ENCODE data around the gene C17orf107. TPM values are rescaled to one million over a fixed set of nuclear protein-coding genes. Genes with fewer than 3 reads are reported as not detected.

Gene C17orf107
- total and polyA plus RNA-seq, 2 of the 13 experiments (the other 11 are each of a cell fraction or from before 2014, with no cell fraction given) = 0.20 to 0.59 TPM

DNA sequence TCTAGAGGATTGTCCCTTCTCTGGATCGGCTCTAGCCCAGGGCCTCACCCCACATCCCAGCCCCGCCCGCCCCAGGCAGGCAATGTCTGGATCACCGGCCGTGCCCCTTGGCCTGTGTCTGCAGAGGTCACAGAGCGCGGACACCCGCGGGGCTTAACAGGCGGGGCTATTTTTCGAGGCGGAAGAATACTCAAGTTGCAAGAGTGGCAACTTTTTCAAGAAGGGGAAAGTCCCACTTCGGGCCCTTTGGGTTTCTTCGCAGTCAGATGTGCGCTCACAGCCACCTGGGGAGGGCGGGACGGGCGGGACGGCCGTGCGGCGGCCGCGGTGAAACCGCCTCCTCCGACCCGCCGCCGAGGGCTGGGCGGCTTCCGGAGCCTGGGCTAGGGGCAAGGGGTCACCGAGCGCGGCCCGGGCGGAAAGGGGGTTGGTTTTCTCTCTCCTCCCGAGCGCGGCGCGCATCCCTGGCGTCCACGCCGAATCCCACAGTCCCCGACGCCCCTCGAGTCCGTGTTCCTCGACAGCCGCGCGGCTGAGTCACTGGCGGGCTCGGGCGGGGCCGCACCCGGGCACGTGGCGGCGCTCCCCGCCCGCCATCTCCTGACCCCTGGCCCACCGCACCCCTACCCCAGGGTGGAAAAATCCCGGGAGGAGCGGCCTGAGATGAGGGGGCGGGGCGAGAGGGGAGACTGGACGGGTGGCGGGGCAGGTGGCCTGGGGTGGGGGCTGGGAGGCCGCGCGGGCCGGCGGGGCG is 50.2 kb downstream of the C17orf107 start (continued):
- TF ChIP-seq SIN3B (IDR thresholded peaks at IDR 0.05; ENCODE audit: low read length) = no peak
- TF ChIP-seq SMAD1 (CRISPR knock-in tag; IDR thresholded peaks at IDR 0.05; ENCODE audit: borderline replicate concordance, low read depth) = peak; percentile 58; the same call in 1 of the 2 replicates
- 0 out of 2 replicates have a peak, but pooled peaks have one; percentile 61 for TF ChIP-seq ZNF709 (CRISPR knock-in tag; IDR thresholded peaks at IDR 0.05)
- TF ChIP-seq NBN (conservative IDR thresholded peaks at IDR 0.05) = no peak
- TF ChIP-seq ZNF687 (CRISPR knock-in tag; IDR thresholded peaks at IDR 0.05) = peak; percentile 88
- TF ChIP-seq SNAI1 (CRISPR knock-in tag; IDR thresholded peaks at IDR 0.05; ENCODE audit: borderline replicate concordance) = no peak; the same call in 1 of the 2 replicates
- TF ChIP-seq ZNF652 (CRISPR knock-in tag; IDR thresholded peaks at IDR 0.05; ENCODE audit: borderline replicate concordance, low read depth) = no peak
- peak; percentile 91 for TF ChIP-seq ZBTB26 (CRISPR knock-in tag; IDR thresholded peaks at IDR 0.05; ENCODE audit: borderline replicate concordance)
- TF ChIP-seq ZNF121 (CRISPR knock-in tag; IDR thresholded peaks at IDR 0.05) = no peak
- no peak for TF ChIP-seq ZFP41 (CRISPR knock-in tag; IDR thresholded peaks at IDR 0.05; ENCODE audit: borderline replicate concordance)
- TF ChIP-seq, protein P1, sequence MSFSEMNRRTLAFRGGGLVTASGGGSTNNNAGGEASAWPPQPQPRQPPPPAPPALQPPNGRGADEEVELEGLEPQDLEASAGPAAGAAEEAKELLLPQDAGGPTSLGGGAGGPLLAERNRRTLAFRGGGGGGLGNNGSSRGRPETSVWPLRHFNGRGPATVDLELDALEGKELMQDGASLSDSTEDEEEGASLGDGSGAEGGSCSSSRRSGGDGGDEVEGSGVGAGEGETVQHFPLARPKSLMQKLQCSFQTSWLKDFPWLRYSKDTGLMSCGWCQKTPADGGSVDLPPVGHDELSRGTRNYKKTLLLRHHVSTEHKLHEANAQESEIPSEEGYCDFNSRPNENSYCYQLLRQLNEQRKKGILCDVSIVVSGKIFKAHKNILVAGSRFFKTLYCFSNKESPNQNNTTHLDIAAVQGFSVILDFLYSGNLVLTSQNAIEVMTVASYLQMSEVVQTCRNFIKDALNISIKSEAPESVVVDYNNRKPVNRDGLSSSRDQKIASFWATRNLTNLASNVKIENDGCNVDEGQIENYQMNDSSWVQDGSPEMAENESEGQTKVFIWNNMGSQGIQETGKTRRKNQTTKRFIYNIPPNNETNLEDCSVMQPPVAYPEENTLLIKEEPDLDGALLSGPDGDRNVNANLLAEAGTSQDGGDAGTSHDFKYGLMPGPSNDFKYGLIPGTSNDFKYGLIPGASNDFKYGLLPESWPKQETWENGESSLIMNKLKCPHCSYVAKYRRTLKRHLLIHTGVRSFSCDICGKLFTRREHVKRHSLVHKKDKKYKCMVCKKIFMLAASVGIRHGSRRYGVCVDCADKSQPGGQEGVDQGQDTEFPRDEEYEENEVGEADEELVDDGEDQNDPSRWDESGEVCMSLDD (CRISPR knock-in tag; IDR thresholded peaks at IDR 0.05; ENCODE audit: borderline replicate concordance) = 0 out of 2 replicates have a peak, but pooled peaks have one; percentile 24
- peak; percentile 38; the same call in 1 of the 2 replicates for TF ChIP-seq SP4 (CRISPR knock-in tag; IDR thresholded peaks at IDR 0.05)
- TF ChIP-seq, protein P2, sequence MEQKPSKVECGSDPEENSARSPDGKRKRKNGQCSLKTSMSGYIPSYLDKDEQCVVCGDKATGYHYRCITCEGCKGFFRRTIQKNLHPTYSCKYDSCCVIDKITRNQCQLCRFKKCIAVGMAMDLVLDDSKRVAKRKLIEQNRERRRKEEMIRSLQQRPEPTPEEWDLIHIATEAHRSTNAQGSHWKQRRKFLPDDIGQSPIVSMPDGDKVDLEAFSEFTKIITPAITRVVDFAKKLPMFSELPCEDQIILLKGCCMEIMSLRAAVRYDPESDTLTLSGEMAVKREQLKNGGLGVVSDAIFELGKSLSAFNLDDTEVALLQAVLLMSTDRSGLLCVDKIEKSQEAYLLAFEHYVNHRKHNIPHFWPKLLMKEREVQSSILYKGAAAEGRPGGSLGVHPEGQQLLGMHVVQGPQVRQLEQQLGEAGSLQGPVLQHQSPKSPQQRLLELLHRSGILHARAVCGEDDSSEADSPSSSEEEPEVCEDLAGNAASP (CRISPR knock-in tag; IDR thresholded peaks at IDR 0.05; ENCODE audit: borderline replicate concordance) = peak; percentile 57
- TF ChIP-seq AGO1 (IDR thresholded peaks at IDR 0.05; ENCODE audit: low read depth, low read length, poor library complexity, severe bottlenecking) = no peak
- TF ChIP-seq TGIF2 (CRISPR knock-in tag; IDR thresholded peaks at IDR 0.05) = peak; percentile 51; the same call in 1 of the 2 replicates
- TF ChIP-seq RARG (CRISPR knock-in tag; IDR thresholded peaks at IDR 0.05; ENCODE audit: low read depth) = no peak
- TF ChIP-seq MTA1 (CRISPR knock-in tag; IDR thresholded peaks at IDR 0.05; ENCODE audit: borderline replicate concordance) = peak; percentile 58; the same call in 1 of the 2 replicates

Measured in HepG2 (cell line).